HL-60 (cell line): Measurements from ENCODE around the gene DNAH10.

Experiments
- CTCF ChIP-seq: IDR thresholded peaks from one replicate; pipeline ENCODE4 v1.5.1; 2011; ENCODE audit warnings: low read length, control low read depth, inconsistent platforms; ENCODE audit not compliant: insufficient read depth
- POLR2AphosphoS5 ChIP-seq: IDR thresholded peaks from 2 replicates; pipeline ENCODE4 v1.6.1; 2012; ENCODE audit warnings: low read depth

GRCh38 chr12:123830675-123831074, 68.6 kb downstream of the DNAH10 start:
- TF ChIP-seq POLR2AphosphoS5: no peak
- TF ChIP-seq CTCF: no peak
